ENCODE measurements around the gene DHCR24. TPM values are rescaled to one million over a fixed set of nuclear protein-coding genes. Genes with fewer than 3 reads are reported as not detected.
"Not testable (repeated sequence)": the region's sequence is repeated elsewhere in the genome, so short reads cannot be mapped to it uniquely, and the experiment has no call there.

DHCR24 gene
- total RNA-seq, 2 donors from 2014 or later, result 243 to 340 TPM

DNA sequence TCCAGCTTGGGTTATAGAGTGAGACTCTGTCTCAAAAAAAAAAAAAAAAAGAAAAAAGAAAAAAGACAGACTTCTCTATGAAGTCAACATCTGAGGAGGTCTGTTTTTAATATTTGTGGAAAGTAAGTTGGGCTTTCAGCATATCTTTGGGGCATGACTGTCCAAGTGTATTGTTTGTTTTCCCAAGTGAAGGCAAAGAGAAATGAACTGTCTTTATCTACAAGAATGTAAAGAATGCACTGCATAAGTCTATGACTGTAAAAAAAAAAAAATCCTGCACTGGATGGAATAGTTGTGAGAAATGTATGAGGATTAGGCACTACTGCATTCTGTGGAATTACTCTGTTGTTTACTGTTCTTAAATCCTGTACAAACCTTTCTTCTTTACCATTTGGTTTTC, 47.9 kb upstream of the DHCR24 start:
- Histone ChIP-seq H3K9ac (ENCODE audit: extremely low read depth, low read length, poor library complexity, severe bottlenecking) (no peak overlapping the region), H3K9me3 (ENCODE audit: control insufficient read depth, low read length) (peaks cover 40% of the 10 kb centered on the region), H3K4me1 (ENCODE audit: control insufficient read depth, insufficient read depth, low read length) (peaks cover 7% of the 10 kb centered on the region), H3K36me3 (ENCODE audit: control insufficient read depth, insufficient read depth, low read length) (no peaks in the 10 kb centered on the region), H3K27me3 (ENCODE audit: control insufficient read depth, insufficient read depth, low read length, poor library complexity, severe bottlenecking) (no peaks in the 10 kb centered on the region), H3K27ac (ENCODE audit: low read depth, low read length) (no peak overlapping the region), H3K4me3 (ENCODE audit: low read length) (peak overlapping the region; percentile 38)
- peaks cover 7% of the 10 kb centered on the region for H3K36me3 Mint-ChIP-seq (ENCODE audit: low read depth)
- no peak for DNase-seq
- no peak overlapping the region for H3K27ac Mint-ChIP-seq
- H3K4me3 Mint-ChIP-seq, result no peak overlapping the region
- TF ChIP-seq CTCF (conservative IDR thresholded peaks at IDR 0.05), result no peak
- no peaks in the 10 kb centered on the region for H3K27me3 Mint-ChIP-seq (ENCODE audit: insufficient read depth)
- peaks cover 26% of the 10 kb centered on the region for H3K4me1 Mint-ChIP-seq
- peaks cover 33% of the 10 kb centered on the region for H3K9me3 Mint-ChIP-seq

DNA sequence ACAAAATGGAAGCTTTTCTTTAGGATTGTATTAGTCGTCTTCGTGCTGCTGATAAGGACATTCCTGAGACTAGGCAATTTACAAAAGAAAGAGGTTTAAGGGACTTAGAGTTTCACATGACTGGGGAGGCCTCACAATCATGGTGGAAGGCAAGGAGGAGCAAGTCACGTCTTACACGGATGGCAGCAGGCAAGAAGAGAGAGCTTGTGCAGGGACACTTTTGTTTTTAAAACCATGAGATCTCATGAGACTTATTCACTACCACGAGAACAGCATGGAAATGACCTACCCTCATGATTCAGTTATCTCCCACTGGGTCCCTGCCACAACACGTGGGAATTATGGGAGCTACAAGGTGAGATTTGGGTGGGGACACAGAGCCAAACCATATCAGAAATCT, 47.1 kb upstream of the DHCR24 start:
- H3K4me3 Mint-ChIP-seq, result not testable (repeated sequence)

GRCh38 chr1:54931275-54931840, 44.4 kb upstream of the DHCR24 start:
- no peak for TF ChIP-seq CTCF (conservative IDR thresholded peaks at IDR 0.05)
- WGBS, 2 experiments (ENCODE audit: insufficient coverage in 1 of 2, insufficient read length in 1 of 2), result 97 to 100% methylated on average over 1 of the region's 1 CpG
- Mint-ChIP-seq H3K4me3 (no peak overlapping the region), H3K36me3 (ENCODE audit: low read depth) (peaks cover 7% of the 10 kb centered on the region), H3K4me1 (peaks cover 4% of the 10 kb centered on the region), H3K27me3 (ENCODE audit: insufficient read depth) (peaks cover 4% of the 10 kb centered on the region), H3K27ac (no peak overlapping the region), H3K9me3 (peaks cover 33% of the 10 kb centered on the region)
- Histone ChIP-seq H3K9ac (ENCODE audit: extremely low read depth, low read length, poor library complexity, severe bottlenecking) (no peak overlapping the region), H3K36me3 (ENCODE audit: control insufficient read depth, insufficient read depth, low read length) (no peaks in the 10 kb centered on the region), H3K9me3 (ENCODE audit: control insufficient read depth, low read length) (peaks cover 36% of the 10 kb centered on the region), H3K4me1 (ENCODE audit: control insufficient read depth, insufficient read depth, low read length) (no peaks in the 10 kb centered on the region), H3K27me3 (ENCODE audit: control insufficient read depth, insufficient read depth, low read length, poor library complexity, severe bottlenecking) (no peaks in the 10 kb centered on the region), H3K4me3 (ENCODE audit: low read length) (no peak overlapping the region), H3K27ac (ENCODE audit: low read depth, low read length) (no peak overlapping the region)
- DNase-seq, result no peak

More for the DNA sequence above, 47.1 kb upstream of the DHCR24 start:
- H3K27me3 Mint-ChIP-seq (ENCODE audit: insufficient read depth); H3K36me3 Mint-ChIP-seq (ENCODE audit: low read depth); DNase-seq; H3K27ac ChIP-seq (ENCODE audit: low read depth, low read length); H3K27me3 ChIP-seq (ENCODE audit: control insufficient read depth, insufficient read depth, low read length, poor library complexity, severe bottlenecking); H3K36me3 ChIP-seq (ENCODE audit: control insufficient read depth, insufficient read depth, low read length); H3K27ac Mint-ChIP-seq; H3K4me1 ChIP-seq (ENCODE audit: control insufficient read depth, insufficient read depth, low read length); H3K9ac ChIP-seq (ENCODE audit: extremely low read depth, low read length, poor library complexity, severe bottlenecking): not testable (repeated sequence)
- peak overlapping the region; percentile 38 for H3K4me3 ChIP-seq (ENCODE audit: low read length)
- peaks cover 40% of the 10 kb centered on the region for H3K9me3 ChIP-seq (ENCODE audit: control insufficient read depth, low read length)
- Mint-ChIP-seq H3K9me3 (peaks cover 33% of the 10 kb centered on the region), H3K4me1 (peaks cover 19% of the 10 kb centered on the region)
- WGBS, 2 experiments (ENCODE audit: insufficient coverage in 1 of 2, insufficient read length in 1 of 2), result 94 to 95% methylated on average over 6 of the region's 6 CpGs

DNA sequence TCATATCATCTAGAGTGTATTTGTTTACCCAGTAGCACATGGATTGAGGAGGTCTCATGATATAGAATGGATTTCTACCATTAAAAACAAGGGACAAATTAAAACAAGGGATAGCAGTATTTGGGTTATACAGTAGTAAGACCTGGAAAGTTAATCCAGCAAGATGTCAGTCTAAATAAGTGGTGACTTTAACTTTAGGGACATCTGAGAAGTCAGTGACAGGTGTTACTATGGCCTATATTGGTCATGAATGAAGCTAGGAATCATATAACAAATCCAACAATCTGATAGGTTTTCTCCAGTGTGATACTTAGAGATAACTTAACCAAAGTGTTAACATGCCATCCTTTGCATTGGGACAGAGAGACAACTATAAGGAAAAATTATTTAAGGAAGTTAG, 42.7 kb upstream of the DHCR24 start:
- no peak for TF ChIP-seq CTCF (conservative IDR thresholded peaks at IDR 0.05)
- H3K36me3 Mint-ChIP-seq (ENCODE audit: low read depth), result peaks cover 14% of the 10 kb centered on the region
- peaks cover 4% of the 10 kb centered on the region for H3K27me3 Mint-ChIP-seq (ENCODE audit: insufficient read depth)
- Histone ChIP-seq H3K27ac (ENCODE audit: low read depth, low read length) (no peak overlapping the region), H3K36me3 (ENCODE audit: control insufficient read depth, insufficient read depth, low read length) (no peaks in the 10 kb centered on the region), H3K4me3 (ENCODE audit: low read length) (no peak overlapping the region), H3K4me1 (ENCODE audit: control insufficient read depth, insufficient read depth, low read length) (no peaks in the 10 kb centered on the region), H3K9ac (ENCODE audit: extremely low read depth, low read length, poor library complexity, severe bottlenecking) (no peak overlapping the region), H3K9me3 (ENCODE audit: control insufficient read depth, low read length) (peaks cover 30% of the 10 kb centered on the region), H3K27me3 (ENCODE audit: control insufficient read depth, insufficient read depth, low read length, poor library complexity, severe bottlenecking) (no peaks in the 10 kb centered on the region)
- H3K27ac Mint-ChIP-seq, result no peak overlapping the region
- no peak overlapping the region for H3K4me3 Mint-ChIP-seq
- no peak for DNase-seq
- peaks cover 4% of the 10 kb centered on the region for H3K4me1 Mint-ChIP-seq
- H3K9me3 Mint-ChIP-seq, result peaks cover 37% of the 10 kb centered on the region

Data from endodermal cell (in vitro differentiated cells).